ENCODE measurements around the gene GPS1.
A peak's percentile ranks its signal among the peaks of the same experiment; 100 is the strongest.
"Not testable (repeated sequence)": the region's sequence is repeated elsewhere in the genome, so short reads cannot be mapped to it uniquely, and the experiment has no call there.

GPS1 gene

DNA sequence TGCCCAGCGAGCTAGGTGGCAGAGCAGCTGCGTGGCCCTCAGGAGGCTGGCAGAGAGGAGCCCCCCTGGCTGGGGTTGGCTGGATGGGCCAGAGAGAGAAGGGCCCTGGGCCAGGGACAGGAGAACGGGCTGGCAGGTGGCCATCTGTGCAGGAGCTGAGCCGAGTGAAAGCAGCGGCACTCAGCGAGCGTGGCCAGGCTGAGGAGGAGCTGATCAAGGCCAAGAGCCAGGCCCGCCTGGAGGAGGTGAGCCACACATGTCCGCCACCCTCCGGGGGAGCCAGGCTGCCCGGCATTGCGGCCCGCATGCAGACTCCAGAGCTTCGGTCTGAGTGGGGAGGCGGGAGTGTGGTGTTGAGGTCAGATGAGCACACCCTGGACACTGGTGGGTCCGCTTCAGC lies 22.3 kb upstream of the GPS1 start:
- no peak for DNase-seq

DNA sequence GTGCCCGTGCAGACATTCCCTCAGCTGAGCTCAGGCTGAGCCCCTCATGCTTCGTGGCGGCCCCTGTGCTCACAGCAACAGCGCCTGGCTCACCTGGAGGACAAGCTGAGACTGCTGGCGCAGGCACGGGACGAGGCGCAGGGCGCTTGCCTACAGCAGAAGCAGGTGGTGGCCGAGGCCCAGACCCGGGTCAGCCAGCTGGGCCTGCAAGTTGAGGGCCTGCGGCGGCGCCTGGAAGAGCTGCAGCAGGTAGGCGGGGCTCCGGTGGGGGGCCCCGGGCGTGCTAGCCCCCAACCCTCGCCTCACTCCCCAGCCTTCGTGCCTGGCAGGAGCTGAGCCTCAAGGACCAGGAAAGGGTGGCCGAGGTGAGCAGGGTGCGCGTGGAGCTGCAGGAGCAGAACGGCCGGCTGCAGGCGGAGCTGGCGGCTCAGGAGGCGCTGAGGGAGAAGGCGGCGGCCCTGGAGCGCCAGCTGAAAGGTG lies 21.7 kb upstream of the GPS1 start:
- DNase-seq = no peak

DNA sequence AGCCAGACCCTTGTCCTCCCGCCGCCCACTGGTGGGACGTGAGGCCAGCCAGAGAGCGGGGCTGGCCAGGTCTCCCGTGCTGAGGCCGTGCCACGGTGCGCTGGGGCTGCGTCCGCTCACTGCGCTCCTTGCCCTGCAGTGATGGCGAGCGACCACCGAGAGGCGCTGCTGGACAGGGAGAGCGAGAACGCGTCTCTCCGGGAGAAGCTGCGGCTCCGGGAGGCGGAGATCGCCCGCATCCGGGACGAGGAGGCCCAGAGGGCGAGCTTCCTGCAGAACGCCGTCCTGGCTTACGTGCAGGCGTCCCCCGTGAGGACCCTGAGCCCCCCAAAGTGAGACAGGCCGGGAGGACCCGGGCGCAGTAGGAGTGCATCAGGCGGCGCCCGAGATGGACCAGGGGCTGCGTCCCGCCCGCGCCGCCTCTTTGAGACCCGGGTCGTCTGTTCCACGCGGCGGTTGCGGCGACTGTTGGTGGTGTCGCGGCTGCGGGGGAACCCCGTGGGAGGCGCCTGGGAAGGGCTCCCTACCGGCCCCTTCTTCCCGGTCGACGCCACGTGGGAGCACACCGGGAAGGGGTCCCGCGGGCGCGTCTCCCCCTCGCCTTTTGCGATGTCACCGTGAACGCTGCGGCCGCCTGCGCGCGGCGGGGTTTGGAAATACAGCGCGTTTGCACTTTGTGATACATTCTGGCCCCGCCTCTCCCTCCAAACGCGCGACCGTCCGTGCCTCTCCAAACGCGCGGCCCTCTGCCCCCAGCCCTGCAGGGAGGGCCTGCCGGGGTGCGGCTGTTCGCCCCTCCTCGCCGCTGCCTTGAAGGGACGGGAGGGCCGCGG lies 21.0 kb upstream of the GPS1 start:
- peak; percentile 86 for DNase-seq

DNA sequence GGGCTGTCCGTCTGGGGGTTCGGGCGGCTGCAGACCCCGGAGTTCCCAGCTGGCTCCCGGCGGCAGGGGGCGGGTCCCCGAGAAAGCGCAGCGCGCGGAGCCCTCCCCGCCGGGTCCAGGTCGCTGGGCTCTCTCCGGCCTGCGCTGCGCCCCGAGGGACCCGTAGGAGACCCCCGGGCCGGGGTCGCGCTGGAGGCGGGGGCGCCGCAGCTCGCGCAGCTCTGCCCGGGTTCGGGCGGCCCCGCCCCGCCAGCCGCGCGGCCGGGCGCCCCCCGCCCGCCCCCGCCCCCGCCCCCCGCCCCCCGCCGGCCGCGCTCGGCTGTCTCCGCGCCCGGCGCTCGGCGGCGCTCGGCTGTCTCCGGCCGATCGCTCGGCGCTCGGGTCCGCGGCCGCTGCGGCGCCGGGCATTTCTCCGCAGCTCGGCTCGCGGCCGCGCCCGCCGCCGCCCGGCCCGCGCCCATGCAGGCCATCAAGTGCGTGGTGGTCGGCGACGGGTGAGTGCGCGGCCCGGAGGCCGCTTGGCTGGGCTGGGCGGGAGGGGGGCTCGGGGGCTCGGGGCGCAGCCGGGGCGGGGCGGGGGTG lies 20.3 kb upstream of the GPS1 start, which contains the start of gene RAC3:
Gene RAC3, plus strand, starts transcription at position 376 of the 582 bp plus-strand sequence. Its CDS starts 84 bp downstream, at position 460.
- no peak for DNase-seq

DNA sequence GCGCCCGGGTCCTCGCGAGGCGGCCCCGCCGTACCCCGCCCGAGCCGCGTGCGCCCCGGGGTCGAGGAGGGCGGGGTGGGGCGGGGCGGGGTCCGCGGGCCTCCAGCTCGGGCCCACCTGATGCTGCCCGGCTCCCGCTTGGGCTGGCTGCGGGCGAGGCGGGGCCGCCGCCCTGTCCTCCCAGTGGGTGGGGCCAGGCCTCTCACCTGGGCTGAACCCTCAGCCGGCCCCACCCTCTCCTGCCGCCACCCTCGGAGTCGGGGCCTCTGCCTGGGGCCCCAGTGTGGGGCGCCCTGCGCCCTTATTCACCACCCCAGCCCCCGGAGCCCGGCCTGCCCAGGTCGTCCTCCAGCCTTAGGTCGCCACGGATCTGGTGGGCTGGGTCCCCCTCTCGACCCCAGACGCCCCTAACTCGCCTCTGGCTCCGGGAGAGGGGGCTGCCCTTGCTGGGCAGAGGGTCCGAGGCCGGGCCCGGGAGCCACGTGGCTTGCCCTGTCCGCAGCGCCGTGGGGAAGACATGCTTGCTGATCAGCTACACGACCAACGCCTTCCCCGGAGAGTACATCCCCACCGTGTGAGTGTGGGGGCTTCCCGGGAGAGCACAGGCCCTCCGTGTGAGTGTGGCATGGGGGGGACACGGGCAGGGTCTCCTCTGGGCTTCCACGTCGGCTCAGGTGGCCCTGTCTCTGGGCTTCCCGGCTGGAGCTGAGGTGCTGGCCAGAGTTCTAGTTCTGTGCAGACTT lies 19.6 kb upstream of the GPS1 start:
- no peak for DNase-seq

DNA sequence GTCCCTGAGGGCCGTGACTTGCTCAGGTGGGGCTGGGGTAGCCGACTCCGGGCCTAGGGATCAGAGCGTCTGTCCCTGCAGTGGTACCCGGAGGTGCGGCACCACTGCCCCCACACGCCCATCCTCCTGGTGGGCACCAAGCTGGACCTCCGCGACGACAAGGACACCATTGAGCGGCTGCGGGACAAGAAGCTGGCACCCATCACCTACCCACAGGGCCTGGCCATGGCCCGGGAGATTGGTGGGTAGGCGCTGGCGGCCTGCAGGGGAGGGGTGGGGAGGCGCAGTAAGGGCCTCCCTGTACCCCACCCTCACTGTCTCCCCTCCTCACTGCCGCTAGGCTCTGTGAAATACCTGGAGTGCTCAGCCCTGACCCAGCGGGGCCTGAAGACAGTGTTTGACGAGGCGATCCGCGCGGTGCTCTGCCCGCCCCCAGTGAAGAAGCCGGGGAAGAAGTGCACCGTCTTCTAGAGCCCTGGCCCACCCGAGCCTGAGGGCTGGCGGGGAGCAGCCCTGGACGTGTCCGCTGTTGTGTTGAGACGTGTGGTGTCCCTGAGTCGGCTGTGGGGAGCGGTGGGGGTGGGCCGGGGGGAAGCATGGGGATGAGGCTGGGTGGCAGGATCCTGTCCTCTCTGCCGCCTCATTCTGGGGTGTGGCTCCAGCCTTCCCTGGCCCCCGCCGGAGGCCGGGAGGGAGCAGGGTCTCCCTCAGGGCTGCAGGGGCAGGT lies 18.2 kb upstream of the GPS1 start:
- no peak for DNase-seq

DNA sequence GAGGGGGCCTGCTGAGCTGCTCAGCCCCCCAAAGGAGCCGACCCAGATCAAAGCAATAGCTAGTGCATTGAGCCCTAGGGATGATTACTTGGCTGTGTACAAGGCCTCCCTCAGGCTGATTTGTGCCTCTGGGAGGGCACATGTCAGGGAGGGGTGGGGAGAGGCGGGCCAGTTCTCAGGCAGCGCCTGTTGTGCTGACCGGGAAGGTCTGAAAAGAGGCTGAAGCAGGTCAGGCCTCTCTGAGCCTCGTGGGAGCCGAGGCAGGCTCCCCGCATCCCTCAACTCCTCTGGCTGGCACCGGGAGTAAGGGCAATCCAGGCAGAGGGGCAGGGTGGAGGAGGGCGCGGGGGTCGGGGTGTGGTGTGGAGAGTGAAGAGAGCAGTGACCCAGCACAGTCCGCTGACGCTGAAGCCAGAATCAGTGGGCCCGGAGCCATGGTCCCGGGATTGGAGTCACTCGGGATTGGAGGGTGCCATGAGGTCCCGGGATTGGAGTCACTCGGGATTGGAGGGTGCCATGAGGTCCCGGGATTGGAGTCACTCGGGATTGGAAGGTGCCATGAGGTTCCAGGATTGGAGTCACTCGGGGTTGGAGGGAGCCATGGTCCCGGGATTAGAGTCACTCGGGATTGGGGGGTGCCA lies 17.2 kb upstream of the GPS1 start:
- no peak for DNase-seq

DNA sequence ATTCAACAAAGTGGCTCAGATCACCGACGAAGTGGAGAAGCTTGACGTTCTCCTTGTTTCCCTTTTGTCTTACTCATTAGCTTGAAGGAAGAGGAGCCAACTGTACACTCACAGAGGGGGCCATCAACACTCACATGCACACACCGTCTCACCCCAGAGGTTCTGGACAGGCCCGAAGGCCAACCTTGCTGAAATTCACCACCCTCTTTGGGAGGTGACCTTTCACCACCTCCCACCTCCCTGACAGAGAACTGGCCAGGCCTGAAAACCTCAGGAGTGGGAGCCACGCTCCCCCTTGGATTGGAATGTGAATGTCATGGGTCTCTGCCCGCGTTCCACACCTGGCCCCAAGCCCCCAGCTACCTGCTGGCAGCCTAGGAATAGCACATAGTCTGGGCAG lies 16.2 kb upstream of the GPS1 start:
- DNase-seq = no peak

DNA sequence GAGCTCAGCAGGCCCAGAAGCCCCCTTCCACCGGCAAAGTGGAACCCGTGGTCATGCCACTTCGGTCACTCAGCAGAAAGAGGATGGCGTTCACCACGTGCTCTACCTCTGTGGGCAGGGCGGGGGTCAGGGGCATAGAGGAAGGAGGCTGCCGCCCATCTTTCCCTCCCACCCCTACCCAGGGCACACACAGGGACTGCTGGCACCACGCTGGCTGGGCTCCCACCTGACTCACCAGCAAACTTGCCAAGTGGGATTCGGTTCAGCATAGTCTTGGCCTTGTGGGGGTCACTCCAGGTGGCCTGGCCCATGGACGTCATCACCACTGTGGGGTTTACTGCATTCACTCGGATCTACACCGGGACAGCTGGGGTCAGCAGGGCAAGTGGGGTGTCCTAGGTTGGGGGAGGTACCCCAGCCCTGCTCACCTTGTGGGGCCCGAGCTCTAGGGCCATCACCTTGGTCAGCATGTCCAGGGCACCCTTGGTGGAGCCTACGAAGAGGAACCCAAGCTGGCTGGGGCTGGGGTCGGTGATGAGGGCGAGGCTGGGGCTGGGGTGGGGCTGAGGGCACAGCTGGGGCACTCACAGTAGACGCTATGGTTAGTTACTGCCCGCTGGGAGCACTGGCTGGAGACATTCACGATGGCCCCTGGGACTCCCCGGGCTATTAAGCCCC lies 15.6 kb upstream of the GPS1 start:
- DNase-seq = no peak

DNA sequence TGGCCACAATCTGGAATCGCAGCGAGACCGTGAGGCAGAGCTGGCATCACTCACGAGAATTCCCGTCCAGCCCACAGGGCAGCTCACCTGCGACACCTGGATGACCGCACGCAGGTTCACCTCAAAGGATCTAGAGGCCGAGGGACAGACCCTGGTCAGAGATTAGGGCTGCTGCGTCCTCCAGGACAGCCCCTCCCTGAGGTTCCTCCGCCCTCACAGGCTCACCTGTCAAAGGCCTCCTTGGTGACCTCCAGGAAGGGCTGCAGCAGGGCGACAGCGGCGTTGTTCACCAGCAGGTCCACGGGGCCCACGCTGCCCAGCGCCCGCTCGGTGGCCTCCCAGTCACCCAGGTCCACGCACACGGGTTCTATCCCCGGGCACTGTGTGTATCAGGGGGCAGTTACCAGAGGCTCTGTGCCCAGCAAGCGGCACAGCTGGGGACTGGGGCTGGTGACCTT lies 15.0 kb upstream of the GPS1 start:
- no peak for DNase-seq

DNA sequence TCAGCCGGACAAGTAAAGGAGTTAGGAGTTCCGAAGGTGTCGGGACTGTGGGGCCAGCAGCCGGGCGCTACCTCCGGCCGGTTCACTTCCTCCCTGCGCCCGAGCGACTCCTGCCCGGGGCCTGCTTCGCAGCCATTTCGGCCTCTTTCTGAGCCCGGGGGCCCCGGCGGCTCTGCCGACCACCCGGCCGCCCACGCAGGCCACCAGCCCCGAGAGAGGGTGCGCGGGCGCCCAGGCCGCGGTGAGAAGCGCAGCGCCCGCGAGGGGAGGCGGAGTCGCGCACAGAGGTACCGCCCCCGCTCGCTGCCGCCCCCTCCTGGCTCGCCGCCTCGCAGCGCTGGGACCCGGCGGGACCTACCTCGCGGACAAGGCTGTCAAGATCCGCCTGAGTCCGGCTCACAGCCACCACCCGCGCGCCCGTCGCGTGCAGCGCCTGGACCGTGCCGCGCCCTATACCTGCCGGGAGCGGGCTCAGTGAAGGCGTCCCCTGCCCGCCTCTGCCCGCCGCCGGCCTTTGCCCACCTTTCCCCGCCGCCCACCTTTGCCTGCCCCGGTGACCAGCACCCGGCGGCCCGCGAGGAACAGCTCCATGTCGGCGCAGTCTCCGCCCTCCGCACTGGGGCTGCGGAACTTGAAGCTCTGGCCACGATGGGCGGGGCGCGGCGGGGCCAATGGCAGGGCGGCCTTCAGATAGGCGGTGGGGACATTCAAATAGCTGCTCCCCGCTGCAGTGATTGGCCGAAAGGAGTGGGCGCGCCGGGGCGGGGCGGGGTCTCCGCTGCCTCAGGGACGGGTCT lies 14.4 kb upstream of the GPS1 start, which contains the start of gene DCXR:
Gene DCXR, minus strand, starts transcription at position 606 of the 797 bp plus-strand sequence. Its CDS starts 15 bp downstream, at position 591.
- peak; percentile 97 for DNase-seq

DNA sequence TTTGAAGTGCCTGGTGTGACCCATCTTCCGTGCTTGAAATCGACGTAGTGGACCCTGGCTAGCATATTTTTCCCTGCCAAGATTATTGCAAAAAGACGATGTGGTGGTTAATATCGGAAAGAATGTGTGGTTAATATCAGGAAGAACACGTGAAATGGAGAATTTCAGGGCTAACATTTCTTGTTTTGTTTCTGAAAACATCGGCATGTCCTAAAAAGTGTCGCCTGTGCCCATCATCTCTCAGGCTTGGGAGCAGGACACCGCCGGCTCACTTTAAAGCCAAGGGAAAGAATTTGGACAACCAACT lies 13.9 kb upstream of the GPS1 start:
- no peak for DNase-seq

DNA sequence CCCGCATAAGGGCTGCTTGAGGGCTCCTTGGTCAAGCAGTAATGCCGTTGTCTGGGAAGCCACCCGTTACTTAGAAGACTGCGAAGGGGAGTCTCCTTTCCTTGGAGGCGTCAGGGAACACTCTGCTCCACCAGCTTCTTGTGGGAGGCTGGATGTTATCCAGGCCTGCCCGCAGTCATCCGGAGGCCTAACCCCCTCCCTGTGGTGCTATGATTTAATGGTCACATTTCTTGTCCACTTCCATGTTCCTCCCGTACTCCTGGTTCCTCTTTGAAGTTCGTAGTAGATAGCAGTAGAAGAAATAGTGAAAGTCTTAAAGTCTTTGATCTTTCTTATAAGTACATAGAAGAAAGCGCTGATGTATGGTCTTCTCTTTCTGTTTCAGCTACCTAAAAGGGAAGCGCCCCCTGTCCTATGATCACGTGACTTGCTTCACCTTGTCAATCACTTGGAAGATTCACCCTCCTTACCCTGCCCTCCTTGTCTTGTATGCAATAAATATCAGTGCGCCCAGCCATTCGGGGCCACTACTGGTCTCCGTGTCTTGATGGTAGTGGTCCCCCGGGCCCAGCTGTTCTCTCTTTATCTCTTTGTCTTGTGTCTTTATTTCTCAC lies 12.8 kb upstream of the GPS1 start:
- not testable (repeated sequence) for DNase-seq

DNA sequence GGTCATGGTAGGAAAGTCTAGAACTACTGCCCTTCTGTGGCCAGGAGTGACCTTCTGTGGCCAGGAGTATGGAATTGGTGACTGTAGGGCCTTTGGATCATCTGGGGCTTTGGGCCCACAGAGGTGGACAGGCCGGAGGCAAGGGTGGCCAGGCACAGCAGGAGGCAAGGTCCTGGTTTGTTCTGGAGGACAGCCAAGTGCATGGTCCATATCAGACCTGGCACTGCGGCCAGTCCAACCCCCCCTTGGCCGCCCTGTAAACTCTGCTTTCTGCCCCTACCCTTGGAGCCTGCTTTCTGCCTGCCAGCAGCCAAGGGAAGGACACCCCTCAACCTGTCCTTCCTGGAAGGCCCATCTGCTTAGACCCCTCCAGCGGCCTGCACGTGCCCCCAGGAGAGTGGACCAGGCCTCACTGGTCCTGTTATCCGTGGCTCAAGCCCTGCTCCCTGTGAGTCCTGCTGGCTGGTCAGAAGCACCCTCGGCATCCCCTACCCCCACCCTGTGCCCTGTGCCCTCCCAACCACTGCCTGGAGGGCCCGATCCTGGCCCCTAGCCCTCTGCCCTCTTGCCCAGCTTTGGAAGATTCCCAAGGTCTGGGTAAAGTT lies 11.9 kb upstream of the GPS1 start:
- DNase-seq = no peak

DNA sequence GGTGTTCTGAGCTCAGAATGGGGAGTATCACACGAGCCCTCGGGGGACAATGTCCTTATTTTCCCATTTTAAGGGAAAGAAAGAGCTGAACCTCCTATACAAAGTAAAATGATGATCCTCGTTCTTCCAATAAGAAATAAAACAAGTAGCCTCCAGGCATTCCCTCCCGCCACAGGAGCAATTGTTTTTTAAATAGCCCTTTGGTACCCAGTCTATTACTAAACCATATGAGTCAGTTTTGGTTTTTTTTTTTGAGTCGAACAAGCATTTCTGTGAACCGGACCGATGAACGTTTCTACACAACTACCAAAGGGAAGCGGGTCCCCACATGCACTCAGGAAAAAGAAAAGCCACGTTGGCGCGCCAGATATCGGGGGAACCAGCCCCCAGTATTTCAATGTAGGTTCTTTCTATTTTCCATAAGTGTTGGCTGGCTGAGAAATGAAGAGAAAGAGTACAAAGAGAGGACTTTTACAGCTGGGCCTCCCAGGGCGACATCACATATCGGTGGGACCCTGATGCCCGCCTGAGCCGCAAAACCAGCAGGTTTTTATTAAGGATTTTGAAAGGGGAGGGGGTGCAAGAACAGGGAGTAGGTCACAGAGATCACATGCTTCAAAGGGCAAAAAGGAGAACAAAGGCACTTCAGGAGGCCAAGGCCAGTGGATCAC lies 10.4 kb upstream of the GPS1 start:
- no peak for DNase-seq

DNA sequence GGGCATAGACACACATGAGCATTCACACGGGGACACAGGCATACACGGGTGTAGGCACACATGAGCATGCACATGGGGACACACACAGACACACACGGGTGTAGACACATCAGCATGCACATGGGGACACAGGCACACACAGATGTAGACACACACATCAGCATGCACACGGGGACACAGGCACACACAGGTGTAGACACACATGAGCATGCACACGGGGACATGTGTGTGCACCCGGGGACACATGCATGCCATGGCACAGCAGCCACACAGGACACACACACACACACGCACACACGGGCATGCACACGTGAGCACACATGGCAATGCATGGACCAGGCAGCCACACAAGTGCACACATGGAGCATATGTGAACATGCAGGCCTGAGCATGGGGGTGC lies 9.0 kb upstream of the GPS1 start:
- DNase-seq = no peak

DNA sequence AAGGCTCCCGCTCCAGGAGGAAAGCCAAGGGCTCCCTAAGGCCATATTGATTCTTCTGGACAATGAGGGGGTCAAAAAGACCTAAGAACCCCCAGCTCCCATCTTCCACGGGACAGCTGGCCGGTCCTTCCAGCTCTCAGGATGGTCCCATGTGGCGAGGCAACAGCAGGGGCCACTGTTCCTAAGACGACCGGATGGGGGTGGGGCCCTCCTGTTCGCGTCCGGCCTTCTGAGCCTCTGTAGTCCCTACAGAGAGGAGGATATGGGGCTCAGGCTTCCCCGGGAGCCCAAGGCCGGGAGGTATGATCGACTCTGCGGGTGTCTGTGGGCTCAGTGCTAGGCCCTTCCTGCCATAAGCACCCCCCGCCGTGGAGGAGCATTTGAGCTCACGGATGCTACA lies 8.2 kb upstream of the GPS1 start:
- no peak for DNase-seq

DNA sequence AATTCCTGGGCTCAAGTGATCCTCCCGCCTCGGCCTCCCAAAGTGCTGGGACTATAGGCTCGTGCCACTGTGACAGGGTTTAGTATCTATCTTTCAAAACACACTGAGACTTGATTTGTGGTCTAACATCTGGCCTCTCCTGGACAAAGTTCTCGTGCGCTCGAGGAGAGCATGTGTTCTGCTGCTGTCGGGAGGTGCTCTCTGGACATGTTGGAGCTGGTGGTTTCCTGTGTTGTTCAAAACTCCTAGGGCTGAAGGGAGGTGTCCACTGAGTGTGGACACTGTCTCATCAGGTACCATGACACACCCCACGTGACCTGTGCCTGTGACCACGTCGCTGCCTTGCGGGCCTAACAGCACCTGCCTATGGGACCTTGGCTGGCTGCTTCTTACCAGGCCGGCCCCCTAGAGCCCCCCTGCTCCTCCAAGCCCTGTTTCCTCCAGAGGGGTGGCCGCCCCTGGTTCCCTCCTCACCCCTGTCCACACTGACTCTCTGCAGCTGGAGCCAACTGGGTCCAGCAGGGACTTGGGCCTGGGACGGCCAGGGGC lies 5.7 kb upstream of the GPS1 start:
- DNase-seq = no peak

DNA sequence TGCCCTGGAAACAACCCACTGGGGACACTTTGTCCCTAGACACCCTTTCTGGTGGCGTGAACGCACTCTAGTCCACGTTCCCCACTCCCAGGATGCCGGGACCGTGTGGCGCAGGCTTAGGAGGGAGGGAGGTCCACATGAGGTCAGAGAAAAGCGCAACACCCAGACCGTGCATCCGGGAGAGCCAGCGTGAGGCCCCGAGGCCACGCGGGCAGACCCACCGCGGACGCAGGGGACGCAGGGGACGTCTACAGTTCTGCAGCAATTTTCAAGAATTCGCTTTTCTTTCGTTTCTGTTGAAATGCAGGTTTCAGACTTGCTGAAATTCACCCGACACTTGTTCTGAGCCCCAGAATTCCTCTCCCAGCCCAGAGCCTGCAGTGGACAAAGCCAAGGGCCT lies 4.8 kb upstream of the GPS1 start:
- no peak for DNase-seq
